ENCODE measurements around the gene GUSB.
A peak's percentile ranks its signal among the peaks of the same experiment; 100 is the strongest.
"Not testable (repeated sequence)": the region's sequence is repeated elsewhere in the genome, so short reads cannot be mapped to it uniquely, and the experiment has no call there.

Gene GUSB

DNA sequence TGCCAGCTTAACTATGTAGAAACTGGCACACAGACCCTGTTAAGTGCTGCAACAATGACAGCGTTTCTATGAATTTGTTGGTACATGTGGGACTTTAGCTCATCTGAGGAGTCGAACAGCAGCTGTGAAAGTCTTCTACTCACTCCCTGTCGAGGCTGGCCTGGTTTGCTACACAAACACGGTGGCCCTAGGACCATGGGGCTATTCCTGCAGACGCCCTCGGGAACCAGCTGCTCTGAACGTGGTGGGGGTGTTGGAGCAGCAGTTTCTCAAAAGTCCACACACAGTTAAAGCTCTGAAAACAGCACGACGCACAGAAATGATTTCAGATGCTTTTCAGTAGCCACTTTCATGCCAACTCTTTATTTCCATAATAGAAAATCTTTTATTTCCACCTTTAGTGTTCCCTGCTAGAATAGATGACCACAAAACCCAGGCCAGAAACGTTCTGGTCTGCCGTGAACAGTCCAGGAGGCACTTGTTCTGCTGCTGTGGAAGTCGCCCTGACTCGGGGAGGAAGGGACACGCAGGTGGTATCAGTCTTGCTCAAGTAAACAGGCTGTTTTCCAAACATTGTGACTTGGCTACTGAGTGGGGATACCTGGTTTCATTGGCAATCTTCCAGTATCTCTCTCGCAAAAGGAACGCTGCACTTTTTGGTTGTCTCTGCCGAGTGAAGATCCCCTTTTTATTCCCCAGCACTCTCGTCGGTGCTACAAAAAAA lies 21.5 kb downstream of the GUSB start:
- TF ChIP-seq, protein P1, sequence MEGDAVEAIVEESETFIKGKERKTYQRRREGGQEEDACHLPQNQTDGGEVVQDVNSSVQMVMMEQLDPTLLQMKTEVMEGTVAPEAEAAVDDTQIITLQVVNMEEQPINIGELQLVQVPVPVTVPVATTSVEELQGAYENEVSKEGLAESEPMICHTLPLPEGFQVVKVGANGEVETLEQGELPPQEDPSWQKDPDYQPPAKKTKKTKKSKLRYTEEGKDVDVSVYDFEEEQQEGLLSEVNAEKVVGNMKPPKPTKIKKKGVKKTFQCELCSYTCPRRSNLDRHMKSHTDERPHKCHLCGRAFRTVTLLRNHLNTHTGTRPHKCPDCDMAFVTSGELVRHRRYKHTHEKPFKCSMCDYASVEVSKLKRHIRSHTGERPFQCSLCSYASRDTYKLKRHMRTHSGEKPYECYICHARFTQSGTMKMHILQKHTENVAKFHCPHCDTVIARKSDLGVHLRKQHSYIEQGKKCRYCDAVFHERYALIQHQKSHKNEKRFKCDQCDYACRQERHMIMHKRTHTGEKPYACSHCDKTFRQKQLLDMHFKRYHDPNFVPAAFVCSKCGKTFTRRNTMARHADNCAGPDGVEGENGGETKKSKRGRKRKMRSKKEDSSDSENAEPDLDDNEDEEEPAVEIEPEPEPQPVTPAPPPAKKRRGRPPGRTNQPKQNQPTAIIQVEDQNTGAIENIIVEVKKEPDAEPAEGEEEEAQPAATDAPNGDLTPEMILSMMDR (IDR thresholded peaks at IDR 0.05; ENCODE audit: insufficient read depth, low read depth, low read length, missing control alignments): no peak
- no peak for DNase-seq (ENCODE audit: low read depth)

GRCh38 chr7:65955718-65956117 lies 26.3 kb downstream of the GUSB start:
- no peak overlapping the region for H3K4me3 ChIP-seq (ENCODE audit: low read length)
- TF ChIP-seq, protein P1 (IDR thresholded peaks at IDR 0.05; ENCODE audit: insufficient read depth, low read depth, low read length, missing control alignments): no peak
- DNase-seq (ENCODE audit: low read depth): peak; percentile 44

More for the DNA sequence above, 21.5 kb downstream of the GUSB start:
- H3K4me3 ChIP-seq (ENCODE audit: low read length): no peak overlapping the region

GRCh38 chr7:65953890-65954450 lies 28.0 kb downstream of the GUSB start:
- no peak for DNase-seq (ENCODE audit: low read depth)
- TF ChIP-seq, protein P1 (IDR thresholded peaks at IDR 0.05; ENCODE audit: insufficient read depth, low read depth, low read length, missing control alignments): no peak
- H3K4me3 ChIP-seq (ENCODE audit: low read length): no peak overlapping the region

DNA sequence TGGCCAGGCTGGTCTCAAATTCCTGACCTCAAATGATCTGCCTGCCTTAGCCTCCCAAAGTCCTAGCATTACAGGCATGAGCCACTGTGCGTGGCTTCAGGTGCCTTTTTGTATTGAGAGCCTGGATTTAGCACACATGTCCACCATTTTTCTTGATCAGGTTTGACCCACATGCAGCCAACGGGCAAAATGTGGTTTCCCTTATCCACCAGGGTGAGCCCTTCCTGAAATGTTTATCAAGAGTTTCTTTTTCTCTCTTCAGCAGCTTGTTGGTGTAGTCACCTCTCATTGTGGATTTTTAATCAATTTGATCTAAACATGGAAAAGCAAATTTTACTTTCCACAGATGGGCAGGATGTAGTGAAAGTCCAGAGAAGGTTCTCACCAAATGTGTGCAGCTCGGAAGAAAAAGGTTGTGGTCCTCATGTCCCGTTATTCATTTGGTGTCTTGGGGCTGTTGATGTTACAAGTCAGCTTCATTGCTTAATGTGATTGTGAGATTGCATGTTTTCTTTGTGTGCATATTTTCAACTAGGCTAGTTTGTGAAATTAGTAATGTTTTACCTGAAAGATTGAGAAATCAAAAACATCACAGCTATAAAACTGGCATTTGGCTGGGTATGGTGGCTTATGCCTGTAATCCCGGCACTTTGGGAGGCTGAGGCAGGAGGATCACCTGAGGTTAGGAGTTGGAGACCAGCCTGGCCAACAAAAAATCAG lies 28.9 kb downstream of the GUSB start:
- H3K4me3 ChIP-seq (ENCODE audit: low read length): no peak overlapping the region
- DNase-seq (ENCODE audit: low read depth): no peak
- TF ChIP-seq, protein P1 (IDR thresholded peaks at IDR 0.05; ENCODE audit: insufficient read depth, low read depth, low read length, missing control alignments): no peak

DNA sequence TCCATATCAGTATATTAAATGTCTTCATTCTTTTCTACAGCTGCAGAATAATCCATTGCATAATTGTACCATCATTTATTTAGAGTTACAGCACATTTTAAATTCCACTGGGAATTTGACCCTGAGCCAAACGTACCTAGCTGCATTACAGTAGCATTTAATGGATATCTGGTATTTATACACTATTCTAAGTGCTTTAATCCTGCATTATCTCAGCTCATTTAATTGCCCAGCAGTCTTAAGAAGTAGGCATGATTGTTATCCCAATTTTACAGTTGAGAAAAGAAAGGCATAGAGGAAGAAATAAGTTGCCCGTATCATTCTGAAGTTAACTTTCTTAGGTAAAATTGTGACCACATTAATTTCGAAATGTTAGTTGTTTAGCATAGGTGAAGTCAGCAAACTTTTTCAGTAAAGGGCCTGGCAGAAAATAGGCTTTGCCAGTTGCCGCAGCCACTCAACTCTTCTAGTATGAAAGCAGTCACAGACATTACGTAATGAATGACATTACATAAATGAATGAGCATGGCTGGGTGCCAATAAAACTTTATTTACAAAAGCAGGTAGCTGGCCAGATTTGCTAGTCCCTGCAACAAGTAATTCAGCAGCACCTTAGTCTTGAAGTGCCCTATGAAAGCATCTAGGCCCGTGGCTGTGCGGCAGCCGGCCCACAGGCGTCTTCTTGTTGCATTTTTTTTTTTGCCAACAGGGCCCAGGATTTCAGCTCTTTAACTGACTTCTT lies 30.0 kb downstream of the GUSB start:
- TF ChIP-seq, protein P1 (IDR thresholded peaks at IDR 0.05; ENCODE audit: insufficient read depth, low read depth, low read length, missing control alignments): no peak
- no peak overlapping the region for H3K4me3 ChIP-seq (ENCODE audit: low read length)
- peak; percentile 79 for DNase-seq (ENCODE audit: low read depth)

DNA sequence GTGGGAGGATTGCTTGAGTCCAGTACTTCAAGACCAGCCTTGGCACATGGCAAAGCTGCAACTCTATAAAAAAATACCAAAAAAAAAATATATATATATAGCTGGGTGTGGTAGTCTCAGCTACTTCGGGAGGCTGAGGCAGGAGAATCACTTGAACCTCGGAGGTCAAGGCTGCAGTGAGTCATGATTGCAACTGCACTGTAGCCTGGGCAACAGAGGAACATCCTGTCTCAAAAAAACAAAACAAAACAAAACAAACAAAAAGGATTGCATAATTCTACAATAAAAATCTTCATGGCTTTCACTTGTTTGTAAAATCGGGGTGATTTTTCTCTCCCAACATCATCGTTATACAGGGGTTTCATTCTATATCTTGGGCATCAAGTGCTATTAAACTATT lies 35.1 kb downstream of the GUSB start:
- DNase-seq (ENCODE audit: low read depth): peak; percentile 66

DNA sequence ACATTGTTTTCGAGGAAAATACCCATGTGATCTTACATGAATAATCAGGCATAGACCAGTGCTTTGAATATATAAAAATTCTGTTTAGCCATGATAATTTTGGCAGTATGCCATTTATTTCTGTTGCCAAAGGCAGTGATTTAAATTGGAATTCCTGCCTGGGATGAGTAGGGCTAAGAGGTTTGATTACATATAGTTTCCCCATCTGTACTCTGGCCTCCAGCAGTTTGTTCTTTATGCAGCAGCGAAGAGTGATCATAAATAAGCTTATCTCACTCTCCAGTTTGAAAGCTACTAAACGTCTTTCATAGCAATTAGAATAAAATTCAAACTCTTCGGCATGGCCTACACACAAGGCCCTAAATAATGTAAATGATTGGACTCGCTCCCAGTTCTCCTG lies 36.2 kb downstream of the GUSB start:
- not testable (repeated sequence) for H3K4me3 ChIP-seq (ENCODE audit: low read length); DNase-seq (ENCODE audit: low read depth)

More for the DNA sequence above, 35.1 kb downstream of the GUSB start:
- TF ChIP-seq, protein P1 (IDR thresholded peaks at IDR 0.05; ENCODE audit: insufficient read depth, low read depth, low read length, missing control alignments): no peak
- H3K4me3 ChIP-seq (ENCODE audit: low read length): no peak overlapping the region
